Measurements from ENCODE around the gene ZGRF1. TPM values are rescaled to one million over a fixed set of nuclear protein-coding genes. Genes with fewer than 3 reads are reported as not detected.

The ZGRF1 gene
- total RNA-seq, 2 donors from 2014 or later: 3.4 to 11.4 TPM

- no peak for TF ChIP-seq CTCF (IDR thresholded peaks at IDR 0.05)
These were observed 120.1 kb downstream of the ZGRF1 start for GRCh38 chr4:112516471-112517066.

GRCh38 chr4:112516066-112516470, 120.6 kb downstream of the ZGRF1 start, which contains the start of gene NEUROG2:
NEUROG2 (minus strand) TSS chr4:112516180; CDS start chr4:112515475, 705 bp downstream.
- no peak for DNase-seq
- Histone ChIP-seq H3K36me3 (no peaks in the 10 kb centered on the region), H3K27ac (no peak within 1 kb of the TSS), H3K4me1 (peaks cover 20% of the 10 kb centered on the region), H3K9ac (ENCODE audit: low read depth in 2 of 2, low read length in 2 of 2) (no peak within 1 kb of the TSS), H3K9me3 (no peaks in the 10 kb centered on the region), H3K27me3 (peaks cover 98% of the 10 kb centered on the region), H3K4me3 (peak within 1 kb of the TSS; percentile 49)
- intact Hi-C loops (cut with DNase I): no loop called here
- TF ChIP-seq CTCF (IDR thresholded peaks at IDR 0.05): no peak

More at GRCh38 chr4:112516471-112517066, 120.1 kb downstream of the ZGRF1 start:
- Histone ChIP-seq H3K27me3 (peaks cover 98% of the 10 kb centered on the region), H3K4me1 (peaks cover 20% of the 10 kb centered on the region), H3K36me3 (no peaks in the 10 kb centered on the region), H3K9ac (ENCODE audit: low read depth in 2 of 2, low read length in 2 of 2) (no peak overlapping the region), H3K9me3 (no peaks in the 10 kb centered on the region), H3K4me3 (peak overlapping the region; percentile 13), H3K27ac (no peak overlapping the region)
- DNase-seq: no peak
- intact Hi-C loops (cut with DNase I): no loop called here

- intact Hi-C loops (cut with DNase I): no loop called here
- peaks cover 98% of the 10 kb centered on the region for H3K27me3 ChIP-seq
- no peaks in the 10 kb centered on the region for H3K36me3 ChIP-seq
- DNase-seq: no peak
- H3K9ac ChIP-seq (ENCODE audit: low read depth in 2 of 2, low read length in 2 of 2): no peak overlapping the region
- H3K4me3 ChIP-seq: peak overlapping the region; percentile 49
- H3K4me1 ChIP-seq: peaks cover 24% of the 10 kb centered on the region
- H3K27ac ChIP-seq: no peak overlapping the region
- no peaks in the 10 kb centered on the region for H3K9me3 ChIP-seq
- no peak for TF ChIP-seq CTCF (IDR thresholded peaks at IDR 0.05)
These were observed 121.3 kb downstream of the ZGRF1 start for GRCh38 chr4:112515198-112516065.

GRCh38 chr4:112514647-112515197, 122.0 kb downstream of the ZGRF1 start:
- intact Hi-C loops (cut with DNase I): no loop called here
- Histone ChIP-seq H3K27ac (no peak overlapping the region), H3K4me1 (peaks cover 25% of the 10 kb centered on the region), H3K4me3 (peak overlapping the region; percentile 49), H3K9me3 (no peaks in the 10 kb centered on the region), H3K27me3 (peaks cover 98% of the 10 kb centered on the region), H3K36me3 (no peaks in the 10 kb centered on the region), H3K9ac (ENCODE audit: low read depth in 2 of 2, low read length in 2 of 2) (no peak overlapping the region)
- no peak for DNase-seq
- no peak for TF ChIP-seq CTCF (IDR thresholded peaks at IDR 0.05)

- H3K9ac ChIP-seq (ENCODE audit: low read depth in 2 of 2, low read length in 2 of 2): no peak overlapping the region
- peaks cover 98% of the 10 kb centered on the region for H3K27me3 ChIP-seq
- intact Hi-C loops (cut with DNase I): no loop called here
- H3K27ac ChIP-seq: no peak overlapping the region
- H3K4me3 ChIP-seq: no peak overlapping the region
- DNase-seq: no peak
- no peak for TF ChIP-seq CTCF (IDR thresholded peaks at IDR 0.05)
- H3K4me1 ChIP-seq: peaks cover 25% of the 10 kb centered on the region
- no peaks in the 10 kb centered on the region for H3K9me3 ChIP-seq
- H3K36me3 ChIP-seq: no peaks in the 10 kb centered on the region
These were observed 122.6 kb downstream of the ZGRF1 start for GRCh38 chr4:112513971-112514646.
